ENCODE measurements around the gene UBR4. TPM values are rescaled to one million over a fixed set of nuclear protein-coding genes. Genes with fewer than 3 reads are reported as not detected.

UBR4 gene
- polyA plus RNA-seq, 1 of the 3 experiments (the other 2 are of a cell fraction), result 68.7 TPM

DNA sequence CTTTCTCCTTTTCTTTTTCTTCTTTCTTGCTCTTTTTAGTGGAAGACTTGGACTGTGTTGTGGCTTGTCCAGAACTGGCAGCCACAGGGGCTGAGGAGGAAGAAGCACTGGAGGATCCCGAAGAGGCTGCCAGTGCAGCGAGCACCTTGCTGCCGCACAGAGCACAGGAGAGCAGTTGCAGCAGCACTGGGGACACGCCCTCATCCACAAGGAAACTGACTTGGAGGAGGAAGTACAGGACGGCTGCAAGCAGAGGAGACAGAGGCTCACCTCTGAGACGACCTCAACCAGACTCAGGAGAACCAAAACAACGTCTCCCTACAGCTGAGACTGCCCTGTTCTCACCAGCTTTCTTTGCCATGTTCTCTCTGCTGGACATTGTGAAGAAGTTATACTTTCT lies 88.9 kb downstream of the UBR4 start:
- Histone ChIP-seq H3K4me2 (no peak overlapping the region), H3K4me1 (ENCODE audit: control insufficient read depth in 1 of 2, insufficient read depth in 2 of 2, low read depth in 1 of 2, low read length in 1 of 2) (no peaks in the 10 kb centered on the region), H3K36me3 (replicated peaks in 1 of 2; ENCODE audit: control insufficient read depth in 1 of 2, insufficient read depth in 2 of 2, low read length in 1 of 2) (peaks cover 87 to 94% of the 10 kb centered on the region in 2 experiments), H3K9me2 (no peaks in the 10 kb centered on the region), H4K20me1 (ENCODE audit: insufficient read depth) (no peaks in the 10 kb centered on the region), H2AFZ (ENCODE audit: low read depth) (no peak overlapping the region), H3K9ac (no peak overlapping the region), H3K27ac (ENCODE audit: low read depth in 2 of 2, low read length in 1 of 2) (no peak overlapping the region; a peak in 1 of 4 replicates), H3F3A (replicated peaks; ENCODE audit: insufficient read depth) (no peaks in the 10 kb centered on the region), H3K79me2 (ENCODE audit: insufficient read depth) (no peaks in the 10 kb centered on the region), H3K9me3 (no peaks in the 10 kb centered on the region), H3K4me3 (ENCODE audit: low read depth in 2 of 2, low read length in 1 of 2) (no peak overlapping the region), H3K27me3 (ENCODE audit: insufficient read depth) (no peaks in the 10 kb centered on the region)
- no peak for DNase-seq
- POLR2A ChIA-PET, result no interaction called here
- 77% methylated on average over 7 of the region's 7 CpGs for WGBS (ENCODE audit: low lambda C conversion rate)
- CTCF ChIA-PET, result interaction anchor here (0.9 to 2.9 kb wide), 5 partner anchors 8 to 237 kb away, joined by 3 to 19 read pairs (median 5); no protein-coding TSS in a partner anchor
- TF ChIP-seq GABPA (IDR thresholded peaks at IDR 0.05; ENCODE audit: low read depth), result no peak
- TF ChIP-seq, protein P1, sequence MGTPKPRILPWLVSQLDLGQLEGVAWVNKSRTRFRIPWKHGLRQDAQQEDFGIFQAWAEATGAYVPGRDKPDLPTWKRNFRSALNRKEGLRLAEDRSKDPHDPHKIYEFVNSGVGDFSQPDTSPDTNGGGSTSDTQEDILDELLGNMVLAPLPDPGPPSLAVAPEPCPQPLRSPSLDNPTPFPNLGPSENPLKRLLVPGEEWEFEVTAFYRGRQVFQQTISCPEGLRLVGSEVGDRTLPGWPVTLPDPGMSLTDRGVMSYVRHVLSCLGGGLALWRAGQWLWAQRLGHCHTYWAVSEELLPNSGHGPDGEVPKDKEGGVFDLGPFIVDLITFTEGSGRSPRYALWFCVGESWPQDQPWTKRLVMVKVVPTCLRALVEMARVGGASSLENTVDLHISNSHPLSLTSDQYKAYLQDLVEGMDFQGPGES (IDR thresholded peaks at IDR 0.05; ENCODE audit: low read depth, low read length), result no peak

GRCh38 chr1:19120070-19120469 lies 90.0 kb downstream of the UBR4 start:
- 97% methylated on average over 7 of the region's 7 CpGs for WGBS (ENCODE audit: low lambda C conversion rate)
- H3K4me1 ChIP-seq (ENCODE audit: control insufficient read depth in 1 of 2, insufficient read depth in 2 of 2, low read depth in 1 of 2, low read length in 1 of 2), result no peaks in the 10 kb centered on the region
- H3K9me3 ChIP-seq, result no peaks in the 10 kb centered on the region
- H3K27me3 ChIP-seq (ENCODE audit: insufficient read depth), result no peaks in the 10 kb centered on the region
- H3K36me3 ChIP-seq (replicated peaks in 1 of 2; ENCODE audit: control insufficient read depth in 1 of 2, insufficient read depth in 2 of 2, low read length in 1 of 2), result peaks cover 84 to 94% of the 10 kb centered on the region in 2 experiments
- H3K9ac ChIP-seq, result no peak overlapping the region
- no peak for DNase-seq
- ChIA-PET CTCF (interaction anchor here (1.3 to 2.0 kb wide), 4 partner anchors 20 to 236 kb away, joined by 3 to 6 read pairs (median 4); no protein-coding TSS in a partner anchor), POLR2A (no interaction called here)
- H3K4me3 ChIP-seq (ENCODE audit: low read depth in 2 of 2, low read length in 1 of 2), result no peak overlapping the region
- no peaks in the 10 kb centered on the region for H4K20me1 ChIP-seq (ENCODE audit: insufficient read depth)
- H3F3A ChIP-seq (replicated peaks; ENCODE audit: insufficient read depth), result no peaks in the 10 kb centered on the region
- H3K9me2 ChIP-seq, result no peaks in the 10 kb centered on the region
- no peak overlapping the region for H3K4me2 ChIP-seq
- no peak overlapping the region for H2AFZ ChIP-seq (ENCODE audit: low read depth)
- no peak for TF ChIP-seq REST (IDR thresholded peaks at IDR 0.05; ENCODE audit: low read depth, low read length)
- no peak for TF ChIP-seq FOXM1 (IDR thresholded peaks at IDR 0.05; ENCODE audit: low read depth)
- no peak for TF ChIP-seq JUND (IDR thresholded peaks at IDR 0.05)
- TF ChIP-seq TCF12 (IDR thresholded peaks at IDR 0.05), result no peak
- no peak overlapping the region for H3K27ac ChIP-seq (ENCODE audit: low read depth in 2 of 2, low read length in 1 of 2)
- no peaks in the 10 kb centered on the region for H3K79me2 ChIP-seq (ENCODE audit: insufficient read depth)
